Erythroblast (primary cell): ENCODE measurements around the gene WDR26.

Experiments
- GATA1 ChIP-seq: IDR thresholded peaks from 2 replicates; pipeline ENCODE4 v1.6.1; 2011; ENCODE audit warnings: low read depth, mild to moderate bottlenecking, control low read depth, low read length, moderate library complexity
- POLR2A ChIP-seq: IDR thresholded peaks from 2 replicates; pipeline ENCODE4 v1.6.1; 2011; ENCODE audit warnings: mild to moderate bottlenecking, low read length

GRCh38 chr1:224450561-224451350, 16.2 kb upstream of the WDR26 start:
- TF ChIP-seq POLR2A (no peak), GATA1 (no peak)
